CD14-positive monocyte (primary cell): Measurements from ENCODE around the gene VILL. TPM values are rescaled to one million over a fixed set of nuclear protein-coding genes. Genes with fewer than 3 reads are reported as not detected.
A peak's percentile ranks its signal among the peaks of the same experiment; 100 is the strongest.

Experiments
- DNase-seq, 3 donors: peaks; one replicate each; pipeline ENCODE4 v3.0.0-alpha.2; 2011 to 2022
- H2AFZ ChIP-seq: 2 replicates; pipeline ENCODE4 v1.6.0; 2012; ENCODE audit warnings: mild to moderate bottlenecking, low read depth, low read length, inconsistent platforms; ENCODE audit not compliant: insufficient read depth, poor library complexity, severe bottlenecking
- H3K27ac ChIP-seq, 2 donors: 1 replicate in 1 of 2; 2 replicates in 1 of 2; pipeline ENCODE4 v1.5.1; 2012 to 2013; ENCODE audit warnings: low read length in 2 of 2, control low read depth in 1 of 2, inconsistent platforms in 1 of 2, low read depth in 1 of 2, mild to moderate bottlenecking in 1 of 2
- H3K27me3 ChIP-seq, 2 donors: one replicate each; pipeline versions ENCODE4 v1.6.0 to v1.6.1; 2011 to 2013; ENCODE audit warnings: low read length in 2 of 2; ENCODE audit not compliant: control insufficient read depth in 2 of 2, insufficient read depth in 2 of 2
- H3K36me3 ChIP-seq, 2 donors: replicated peaks in 1 of 2; 1 replicate in 1 of 2; 2 replicates in 1 of 2; pipeline versions ENCODE4 v1.5.1 to v1.6.1; 2012 to 2013; ENCODE audit warnings: low read length in 2 of 2, control low read depth in 1 of 2, inconsistent platforms in 1 of 2, mild to moderate bottlenecking in 1 of 2; ENCODE audit not compliant: insufficient read depth in 2 of 2, control insufficient read depth in 1 of 2
- H3K4me1 ChIP-seq, 2 donors: 1 replicate in 1 of 2; 2 replicates in 1 of 2; pipeline versions ENCODE4 v1.5.1 to v1.6.1; 2012 to 2013; ENCODE audit warnings: low read length in 2 of 2, control low read depth in 1 of 2, inconsistent platforms in 1 of 2, mild to moderate bottlenecking in 1 of 2, moderate library complexity in 1 of 2; ENCODE audit not compliant: insufficient read depth in 2 of 2, control insufficient read depth in 1 of 2
- H3K4me2 ChIP-seq: replicated peaks from 2 replicates; pipeline ENCODE3; 2012; ENCODE audit warnings: low read length, moderate library complexity, mild to moderate bottlenecking; ENCODE audit not compliant: poor library complexity, severe bottlenecking; ENCODE audit errors: extremely low read depth
- H3K4me3 ChIP-seq, 3 experiments: fragments of 200-600 bp in 1 of 3; sonication (generic) in 1 of 3; replicated peaks in 1 of 3; 1 replicate in 2 of 3; 2 replicates in 1 of 3; pipeline ENCODE4 v1.5.1; 2011 to 2013; ENCODE audit warnings: low read length in 3 of 3, mild to moderate bottlenecking in 3 of 3, control low read depth in 2 of 3, low read depth in 2 of 3, inconsistent platforms in 1 of 3, moderate library complexity in 1 of 3
- H3K79me2 ChIP-seq: 2 replicates; pipeline ENCODE4 v1.6.0; 2012; ENCODE audit warnings: mild to moderate bottlenecking, control low read depth, inconsistent platforms, low read length, moderate library complexity; ENCODE audit not compliant: insufficient read depth
- H3K9ac ChIP-seq: 2 replicates; pipeline ENCODE4 v1.6.0; 2017; ENCODE audit warnings: low read length, mild to moderate bottlenecking; ENCODE audit not compliant: insufficient read depth, poor library complexity, severe bottlenecking
- H3K9me3 ChIP-seq, 2 donors: replicated peaks in 1 of 2; 1 replicate in 1 of 2; 2 replicates in 1 of 2; pipeline versions ENCODE4 v1.5.1 to v1.6.1; 2012 to 2013; ENCODE audit warnings: low read length in 2 of 2, control low read depth in 1 of 2; ENCODE audit not compliant: control insufficient read depth in 1 of 2, insufficient read depth in 1 of 2
- H4K20me1 ChIP-seq: 2 replicates; pipeline ENCODE4 v1.6.0; 2012; ENCODE audit warnings: mild to moderate bottlenecking, low read length, control low read depth, moderate library complexity; ENCODE audit not compliant: insufficient read depth
- H3K27ac Mint-ChIP-seq, 7 donors: one replicate each; pipeline ENCODE4 v1.8.0; 2020; ENCODE audit warnings: mild to moderate bottlenecking in 7 of 7, mixed read lengths in 7 of 7, moderate library complexity in 6 of 7, inconsistent platforms in 2 of 7
- H3K27me3 Mint-ChIP-seq, 3 donors: one replicate each; pipeline ENCODE4 v1.8.0; 2021 to 2022; ENCODE audit warnings: low read depth in 3 of 3, mild to moderate bottlenecking in 3 of 3, mixed read lengths in 3 of 3, moderate library complexity in 3 of 3, inconsistent platforms in 1 of 3
- H3K36me3 Mint-ChIP-seq, 2 donors: one replicate each; pipeline ENCODE4 v1.8.0; 2020; ENCODE audit warnings: mixed read lengths in 2 of 2, inconsistent platforms in 1 of 2, mild to moderate bottlenecking in 1 of 2
- H3K4me1 Mint-ChIP-seq: one replicate; pipeline ENCODE4 v1.8.0; 2020; ENCODE audit warnings: mild to moderate bottlenecking, mixed read lengths
- H3K4me3 Mint-ChIP-seq, 2 donors: one replicate each; pipeline ENCODE4 v1.8.0; 2020; ENCODE audit warnings: mild to moderate bottlenecking in 2 of 2, mixed read lengths in 2 of 2, moderate library complexity in 1 of 2
- H3K9me3 Mint-ChIP-seq, 7 donors: one replicate each; pipeline ENCODE4 v1.8.0; 2020 to 2022; ENCODE audit warnings: mixed read lengths in 7 of 7, mild to moderate bottlenecking in 6 of 7, moderate library complexity in 6 of 7, inconsistent platforms in 2 of 7
- CTCF ChIP-seq: fragments of 200-600 bp; IDR thresholded peaks from one replicate; pipeline ENCODE4 v1.8.0; 2022; ENCODE audit warnings: antibody characterized with exemption, mild to moderate bottlenecking
- WGBS: methylation state at CpG from one replicate; pipeline ENCODE4 v1.1.5; 2013; ENCODE audit warnings: missing lambda C conversion rate; ENCODE audit not compliant: insufficient coverage; 5-methylcytosine and 5-hydroxymethylcytosine counted together
- intact Hi-C, 2 donors: fragments of 100-400 bp; cut with micrococcal nuclease; formaldehyde crosslinking; loops; one replicate each; pipeline versions ENCODE4 v1.15.0 to v1.15.1; 2023
- polyA plus RNA-seq, 3 donors: library from polyadenylated mRNA; depleted of rRNA in 1 of 3; unstranded in 2 of 3; stranded (reverse) in 1 of 3; fragments of 300-500 nt in 2 of 3; fragments of >200 nt in 1 of 3; fragmentation: Illumina TruSeq in 2 of 3; gene quantifications; 1 replicate in 2 of 3; 2 replicates in 1 of 3; pipeline ENCODE4 v1.2.3, GENCODE V29; 2012 to 2021

The VILL gene
- polyA plus RNA-seq, 3 donors, result 4.4 to 29.1 (median 7.4) TPM

- H3K9me3 ChIP-seq, result no peaks in the 10 kb centered on the region
- Mint-ChIP-seq H3K4me1 (peaks cover 71% of the 10 kb centered on the region), H3K27me3 (peaks cover 0 to 2% (median 2%) of the 10 kb centered on the region in 3 donors), H3K27ac (peak overlapping the region; percentile 7 to 81 (median 67)), H3K9me3 (no peaks in the 10 kb centered on the region), H3K4me3 (no peak overlapping the region), H3K36me3 (peaks cover 0 to 1% of the 10 kb centered on the region in 2 donors)
- no CpG with 5 or more reads among the region's 1 CpG for WGBS
- no peak overlapping the region for H3K4me2 ChIP-seq
- peak overlapping the region in 1 of 2 donors; percentile 17 for H3K27ac ChIP-seq
- no peak for TF ChIP-seq CTCF
- no peaks in the 10 kb centered on the region for H3K27me3 ChIP-seq
- no peak overlapping the region for H3K4me3 ChIP-seq
- peaks cover 70 to 84% of the 10 kb centered on the region in 2 donors for H3K4me1 ChIP-seq
- H3K79me2 ChIP-seq, result no peaks in the 10 kb centered on the region
- intact Hi-C loops, result no loop called here
- no peak for DNase-seq
- no peaks in the 10 kb centered on the region for H4K20me1 ChIP-seq
- H3K9ac ChIP-seq, result no peak overlapping the region
- no peak overlapping the region for H2AFZ ChIP-seq
- no peaks in the 10 kb centered on the region for H3K36me3 ChIP-seq
These were observed 8.3 kb upstream of the VILL start for GRCh38 chr3:37982331-37982730.

GRCh38 chr3:37984051-37984450 is 6.5 kb upstream of the VILL start:
- H3K4me1 ChIP-seq, result peaks cover 76 to 84% of the 10 kb centered on the region in 2 donors
- H3K9me3 ChIP-seq, result no peaks in the 10 kb centered on the region
- no peaks in the 10 kb centered on the region for H3K27me3 ChIP-seq
- peaks cover 0 to 1% of the 10 kb centered on the region in 2 donors for H3K36me3 Mint-ChIP-seq
- no peak overlapping the region for H3K9ac ChIP-seq
- H4K20me1 ChIP-seq, result no peaks in the 10 kb centered on the region
- H2AFZ ChIP-seq, result no peak overlapping the region
- peak overlapping the region in 5 of 7 donors; percentile 35 to 81 (median 77) for H3K27ac Mint-ChIP-seq
- no peaks in the 10 kb centered on the region for H3K79me2 ChIP-seq
- H3K4me3 Mint-ChIP-seq, result peak overlapping the region in 1 of 2 donors; percentile 65
- no peak for DNase-seq
- H3K9me3 Mint-ChIP-seq, result no peaks in the 10 kb centered on the region
- H3K36me3 ChIP-seq, result no peaks in the 10 kb centered on the region
- H3K4me2 ChIP-seq, result peak overlapping the region; percentile 6
- WGBS, result 4% methylated on average over 3 of the region's 7 CpGs
- H3K4me3 ChIP-seq, result no peak overlapping the region
- peak overlapping the region; percentile 4 to 45 for H3K27ac ChIP-seq
- peaks cover 0 to 3% (median 2%) of the 10 kb centered on the region in 3 donors for H3K27me3 Mint-ChIP-seq
- intact Hi-C loops, result no loop called here
- TF ChIP-seq CTCF, result no peak
- peaks cover 79% of the 10 kb centered on the region for H3K4me1 Mint-ChIP-seq
